AG04450 (cell line): ENCODE measurements around the gene MYLK. TPM values are rescaled to one million over a fixed set of nuclear protein-coding genes. Genes with fewer than 3 reads are reported as not detected.

ENCODE experiments used
- CTCF ChIA-PET: fragments of 300-600, 350-600 bp; formaldehyde crosslinking; extraction: SDS; loops from one replicate; lab custom pipeline; 2022; ENCODE audit warnings: antibody characterized with exemption, inconsistent platforms; lab: Charles Lee
- POLR2A ChIA-PET: fragments of 350-600 bp; formaldehyde crosslinking; extraction: SDS; loops from one replicate; lab custom pipeline; 2021; ENCODE audit warnings: antibody characterized with exemption, inconsistent platforms; lab: Yijun Ruan, JAX
- DNase-seq: peaks from one replicate; pipeline ENCODE4 v3.0.0-alpha.2; 2011; ENCODE audit warnings: low read depth, low spot score
- H3K27ac ChIP-seq: one replicate; pipeline ENCODE4 v1.5.1; 2012; ENCODE audit warnings: low read depth, low read length, control low read depth
- H3K27me3 ChIP-seq: one replicate; pipeline ENCODE4 v1.6.0; 2012; ENCODE audit warnings: low read length; ENCODE audit not compliant: control insufficient read depth, insufficient read depth
- H3K4me3 ChIP-seq: 2 replicates; pipeline ENCODE4 v1.5.1; 2011; ENCODE audit warnings: mild to moderate bottlenecking, low read depth, low read length, control low read depth
- H3K9me3 ChIP-seq: 2 replicates; pipeline ENCODE4 v1.5.1; 2012; ENCODE audit warnings: low read length; ENCODE audit not compliant: control insufficient read depth, insufficient read depth
- CTCF ChIP-seq: IDR thresholded peaks from 2 replicates; pipeline ENCODE4 v1.5.1; 2011; ENCODE audit warnings: low read depth, low read length, control low read depth, inconsistent platforms
- polyA plus RNA-seq: library from polyadenylated mRNA; depleted of rRNA; stranded (reverse); fragments of >200 nt; gene quantifications from 2 replicates; pipeline ENCODE4 v1.2.3, GENCODE V29; 2011

Gene MYLK
- polyA plus RNA-seq, 1 experiment, result 1,320 TPM

DNA sequence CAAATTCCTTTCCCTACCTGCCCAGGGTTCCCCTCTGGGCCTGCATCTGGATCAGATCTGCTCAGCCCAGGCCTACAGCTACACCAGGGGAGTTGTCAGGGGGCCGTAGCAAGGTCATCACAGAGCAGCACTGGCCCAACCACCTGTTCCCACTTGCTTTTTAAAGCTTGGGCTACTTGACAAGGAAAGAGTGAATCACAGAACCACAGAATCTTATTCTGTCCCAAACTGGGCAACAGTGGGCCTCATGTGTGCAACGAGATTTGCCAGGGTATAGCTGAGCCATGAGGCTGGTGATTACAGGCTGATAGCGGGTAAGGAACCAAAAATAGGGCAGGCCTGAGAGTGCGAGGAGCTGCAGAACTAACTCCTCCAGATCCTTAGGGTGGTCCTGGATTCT is 66.7 kb downstream of the MYLK start:
- Histone ChIP-seq H3K27me3 (no peaks in the 10 kb centered on the region), H3K4me3 (no peak overlapping the region), H3K9me3 (peaks cover 6% of the 10 kb centered on the region; the same call in 1 of the 2 replicates), H3K27ac (peak overlapping the region; percentile 85)
- no peak for TF ChIP-seq CTCF
- ChIA-PET POLR2A (no interaction called here), CTCF (no interaction called here)
- no peak for DNase-seq

DNA sequence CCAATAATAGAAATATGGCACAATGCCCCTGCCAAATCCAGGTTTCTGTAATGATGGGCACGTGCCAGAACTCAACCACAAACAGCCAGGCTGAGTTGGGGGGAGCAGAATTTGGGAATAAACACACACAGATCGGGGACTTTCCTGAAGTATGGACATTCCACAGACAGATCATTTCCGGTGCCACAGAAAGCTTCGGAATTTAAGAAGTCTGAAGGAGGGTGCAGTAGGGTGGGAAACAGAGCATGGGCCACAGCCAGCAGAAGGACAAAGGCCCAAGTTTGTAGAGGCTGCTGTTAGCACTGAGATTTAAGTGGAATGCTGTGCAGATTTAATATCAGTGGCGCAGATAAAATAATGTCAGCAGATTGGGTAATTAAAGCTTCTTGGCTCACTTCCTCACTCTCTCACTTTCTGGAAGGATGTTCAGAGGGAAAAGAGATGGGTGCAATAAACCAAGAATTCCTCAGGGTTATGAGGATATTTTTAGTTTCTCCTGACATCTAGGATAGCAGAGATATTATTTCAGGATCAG is 67.4 kb downstream of the MYLK start:
- Histone ChIP-seq H3K27me3 (no peaks in the 10 kb centered on the region), H3K27ac (peak overlapping the region; percentile 85), H3K9me3 (no peaks in the 10 kb centered on the region), H3K4me3 (no peak overlapping the region)
- DNase-seq, result peak; percentile 49
- ChIA-PET CTCF (interaction anchor here (0.9 kb wide), 1 partner anchor 93 kb away, joined by 3 read pairs; no protein-coding TSS in a partner anchor), POLR2A (interaction anchor here (0.8 kb wide), 1 partner anchor 74 kb away, joined by 3 read pairs; no protein-coding TSS in a partner anchor)
- no peak for TF ChIP-seq CTCF

DNA sequence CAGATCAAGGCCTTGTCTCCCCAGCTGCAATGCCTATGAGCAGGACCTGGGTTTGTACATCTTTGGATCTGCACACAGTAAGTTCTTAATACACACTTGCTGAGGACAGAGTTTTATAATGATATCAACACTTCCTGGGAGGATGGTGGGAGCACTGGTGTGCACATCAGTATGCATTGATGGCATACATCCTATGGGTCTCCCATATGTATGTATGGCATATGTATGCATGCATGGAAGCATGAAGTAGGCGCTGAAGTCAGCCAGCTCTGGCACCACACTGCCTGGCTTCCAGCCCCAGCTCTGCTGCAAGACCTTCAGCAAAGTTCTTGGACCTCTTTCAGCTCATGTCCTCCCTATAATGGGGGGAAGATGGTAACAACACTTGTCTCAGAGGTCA is 68.2 kb downstream of the MYLK start:
- H3K9me3 ChIP-seq, result no peaks in the 10 kb centered on the region
- TF ChIP-seq CTCF, result no peak
- ChIA-PET CTCF (interaction anchor here (0.8 to 0.9 kb wide), 2 partner anchors 10 to 92 kb away, joined by 3 read pairs; no protein-coding TSS in a partner anchor), POLR2A (no interaction called here)
- peak overlapping the region; percentile 85 for H3K27ac ChIP-seq
- no peak for DNase-seq
- no peaks in the 10 kb centered on the region for H3K27me3 ChIP-seq
- no peak overlapping the region for H3K4me3 ChIP-seq

GRCh38 chr3:123813876-123814275 is 70.3 kb downstream of the MYLK start:
- no peaks in the 10 kb centered on the region for H3K9me3 ChIP-seq
- no peak overlapping the region for H3K27ac ChIP-seq
- no peak for TF ChIP-seq CTCF
- ChIA-PET POLR2A (no interaction called here), CTCF (no interaction called here)
- no peaks in the 10 kb centered on the region for H3K27me3 ChIP-seq
- no peak overlapping the region for H3K4me3 ChIP-seq
- DNase-seq, result no peak

DNA sequence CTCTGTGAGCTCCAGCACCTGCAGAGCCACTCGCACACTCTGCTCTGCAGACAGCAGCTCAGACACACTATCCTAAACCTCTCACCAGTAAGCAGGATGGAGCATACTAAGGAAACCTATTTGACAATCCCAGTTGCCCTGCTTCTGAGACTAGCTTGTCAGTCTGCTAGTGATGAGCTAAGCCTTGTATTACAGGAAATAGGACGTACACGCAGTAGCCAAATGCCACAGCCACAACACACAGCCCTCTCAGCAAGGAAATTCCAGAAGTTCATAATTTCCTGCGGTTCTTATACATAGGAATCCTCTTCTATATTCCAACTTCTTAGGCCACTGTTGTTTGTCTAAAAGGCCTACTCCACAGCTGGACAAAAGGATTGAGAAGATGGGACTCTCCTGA is 74.5 kb downstream of the MYLK start:
- Histone ChIP-seq H3K9me3 (no peaks in the 10 kb centered on the region), H3K27me3 (no peaks in the 10 kb centered on the region), H3K27ac (no peak overlapping the region), H3K4me3 (no peak overlapping the region)
- no peak for TF ChIP-seq CTCF
- no peak for DNase-seq
- ChIA-PET POLR2A (no interaction called here), CTCF (no interaction called here)
